SK-N-SH (cell line): ENCODE data around the gene RGPD3. TPM values are rescaled to one million over a fixed set of nuclear protein-coding genes. Genes with fewer than 3 reads are reported as not detected.

ENCODE experiments used
- CTCF ChIA-PET: fragments of 300-600, 350-600 bp; formaldehyde crosslinking; extraction: SDS; loops from one replicate; lab custom pipeline; 2021; lab: Yijun Ruan, JAX
- POLR2A ChIA-PET: fragments of 350-600 bp; sonication (Branson Sonifier 250); formaldehyde crosslinking; extraction: SDS; loops from one replicate; lab custom pipeline; 2020; ENCODE audit warnings: antibody characterized with exemption, inconsistent platforms; lab: Yijun Ruan, JAX
- DNase-seq: peaks from one replicate; pipeline ENCODE4 v3.0.0; 2012
- H2AFZ ChIP-seq: fragments of 200-600 bp; sonication (generic); 2 replicates; pipeline ENCODE4 v1.8.1; 2016; ENCODE audit warnings: antibody characterized with exemption, mild to moderate bottlenecking, low read depth
- H3F3A ChIP-seq: fragments of 200-600 bp; sonication (generic); replicated peaks from 2 replicates; pipeline ENCODE3; 2016; ENCODE audit warnings: antibody characterized with exemption, mild to moderate bottlenecking; ENCODE audit not compliant: insufficient read depth
- H3K27ac ChIP-seq, 2 experiments: fragments of 200-500 bp in 1 of 2; fragments of 200-600 bp in 1 of 2; sonication (Bioruptor generic) in 1 of 2; sonication (generic), shearing (Covaris generic) in 1 of 2; 2 replicates each; pipeline versions ENCODE4 v1.5.1 to v1.6.1; 2014 to 2016; ENCODE audit warnings: low read depth in 2 of 2, inconsistent platforms in 1 of 2, low read length in 1 of 2, mild to moderate bottlenecking in 1 of 2, mixed read lengths in 1 of 2
- H3K27me3 ChIP-seq: fragments of 200-600 bp; sonication (generic), shearing (Covaris generic); 2 replicates; pipeline ENCODE4 v1.6.1; 2016; ENCODE audit warnings: mixed run types; ENCODE audit not compliant: insufficient read depth
- H3K36me3 ChIP-seq, 2 experiments: fragments of 200-500 bp in 1 of 2; fragments of 200-600 bp in 1 of 2; sonication (Bioruptor generic) in 1 of 2; sonication (generic) in 1 of 2; replicated peaks in 1 of 2; 2 replicates each; pipeline versions ENCODE3 to v1.5.1; 2014 to 2016; ENCODE audit warnings: low read length in 1 of 2, mild to moderate bottlenecking in 1 of 2; ENCODE audit not compliant: insufficient read depth in 2 of 2, control insufficient read depth in 1 of 2
- H3K4me1 ChIP-seq, 2 experiments: fragments of 200-500 bp in 1 of 2; fragments of 200-600 bp in 1 of 2; sonication (Bioruptor generic) in 1 of 2; sonication (generic), shearing (Covaris generic) in 1 of 2; 2 replicates each; pipeline versions ENCODE4 v1.5.1 to v1.6.1; 2014 to 2016; ENCODE audit warnings: low read depth in 1 of 2, low read length in 1 of 2, mixed run types in 1 of 2; ENCODE audit not compliant: insufficient read depth in 2 of 2, control insufficient read depth in 1 of 2
- H3K4me2 ChIP-seq: fragments of 200-600 bp; sonication (generic), shearing (Covaris generic); 2 replicates; pipeline ENCODE4 v1.6.1; 2017; ENCODE audit warnings: mixed run types
- H3K4me3 ChIP-seq, 2 experiments: fragments of 200-500 bp in 1 of 2; fragments of 200-600 bp in 1 of 2; sonication (Bioruptor generic) in 1 of 2; sonication (generic), shearing (Covaris generic) in 1 of 2; 2 replicates each; pipeline versions ENCODE4 v1.5.1 to v1.8.1; 2014 to 2016; ENCODE audit warnings: low read depth in 2 of 2, inconsistent platforms in 1 of 2, low read length in 1 of 2, mild to moderate bottlenecking in 1 of 2, mixed read lengths in 1 of 2, moderate library complexity in 1 of 2
- H3K79me2 ChIP-seq: fragments of 200-600 bp; sonication (generic); 2 replicates; pipeline ENCODE4 v1.8.1; 2017; ENCODE audit warnings: mild to moderate bottlenecking; ENCODE audit not compliant: insufficient read depth
- H3K9ac ChIP-seq: fragments of 200-600 bp; sonication (generic); 2 replicates; pipeline ENCODE4 v1.6.1; 2017; ENCODE audit warnings: mixed run types
- H3K9me2 ChIP-seq: fragments of 200-600 bp; sonication (generic); 2 replicates; pipeline ENCODE4 v1.6.1; 2017; ENCODE audit warnings: mixed run types
- H3K9me3 ChIP-seq: fragments of 200-600 bp; sonication (generic); 2 replicates; pipeline ENCODE4 v1.6.1; 2017; ENCODE audit warnings: mixed run types, mild to moderate bottlenecking, moderate library complexity
- H4K20me1 ChIP-seq: fragments of 200-600 bp; sonication (generic); 2 replicates; pipeline ENCODE4 v1.6.1; 2017; ENCODE audit warnings: mild to moderate bottlenecking, mixed run types; ENCODE audit not compliant: insufficient read depth
- CHD2 ChIP-seq: fragments of 150-350 bp; IDR thresholded peaks from 2 replicates; pipeline ENCODE4 v1.6.1; 2018; ENCODE audit warnings: low read length; ENCODE audit not compliant: partially characterized antibody
- EP300 ChIP-seq, 2 experiments: IDR thresholded peaks; 2 replicates each; pipeline versions ENCODE4 v1.4.0 to v1.6.1; 2012; ENCODE audit warnings: borderline replicate concordance in 1 of 2, low read depth in 1 of 2, low read length in 1 of 2
- FOXJ3 ChIP-seq: sonication (generic); formaldehyde crosslinking; IDR thresholded peaks from 2 replicates; pipeline ENCODE4 v1.5.1; 2020; ENCODE audit warnings: mild to moderate bottlenecking, missing genetic modification reagents
- FOXM1 ChIP-seq: IDR thresholded peaks from 2 replicates; pipeline ENCODE4 v1.4.0; 2012; ENCODE audit warnings: low read depth, mild to moderate bottlenecking
- GATA2 ChIP-seq: sonication (generic); formaldehyde crosslinking; IDR thresholded peaks from 2 replicates; pipeline ENCODE4 v1.5.0; 2020; ENCODE audit warnings: mild to moderate bottlenecking, missing genetic modification reagents
- MXI1 ChIP-seq: IDR thresholded peaks from 2 replicates; pipeline ENCODE4 v1.6.1; 2012; ENCODE audit warnings: mild to moderate bottlenecking, low read depth, low read length, improper control_type of control experiment
- NRF1 ChIP-seq: IDR thresholded peaks from 2 replicates; pipeline ENCODE4 v1.6.1; 2012; ENCODE audit warnings: low read depth, mild to moderate bottlenecking, low read length
- RAD21 ChIP-seq: IDR thresholded peaks from 2 replicates; pipeline ENCODE4 v1.6.1; 2012; ENCODE audit warnings: mild to moderate bottlenecking, low read length
- RCOR1 ChIP-seq: fragments of 150-350 bp; IDR thresholded peaks from 2 replicates; pipeline ENCODE4 v1.6.1; 2017; ENCODE audit warnings: antibody characterized with exemption, low read length
- RXRA ChIP-seq: IDR thresholded peaks from 2 replicates; pipeline ENCODE4 v1.4.0; 2012; ENCODE audit warnings: low read depth, mild to moderate bottlenecking, borderline replicate concordance
- SIN3A ChIP-seq: IDR thresholded peaks from 2 replicates; pipeline ENCODE4 v1.6.1; 2012; ENCODE audit warnings: low read depth, mild to moderate bottlenecking, low read length, moderate library complexity, borderline replicate concordance
- TAF1 ChIP-seq: IDR thresholded peaks from 2 replicates; pipeline ENCODE4 v1.6.1; 2012; ENCODE audit warnings: low read depth, mild to moderate bottlenecking, low read length, moderate library complexity, borderline replicate concordance
- WGBS: methylation state at CpG from one replicate; pipeline ENCODE4 v1.1.6; 2017; ENCODE audit warnings: low lambda C conversion rate; 5-methylcytosine and 5-hydroxymethylcytosine counted together
- polyA plus RNA-seq, 3 experiments: library from polyadenylated mRNA; depleted of rRNA; stranded (reverse); fragments of >200 nt; gene quantifications; 2 replicates each; pipeline ENCODE4 v1.2.3, GENCODE V29; 2012
- TF ChIP-seq, protein P1 (sequence below): IDR thresholded peaks from 2 replicates; pipeline ENCODE4; 2012
- TF ChIP-seq, protein P2 (sequence below): IDR thresholded peaks from 2 replicates; pipeline ENCODE4 v1.4.0; 2012; ENCODE audit warnings: low read depth, borderline replicate concordance
- TF ChIP-seq, protein P3 (sequence below): IDR thresholded peaks from 2 replicates; pipeline ENCODE4 v1.4.0; 2012; ENCODE audit warnings: low read depth, borderline replicate concordance
- TF ChIP-seq, protein P4 (sequence below): fragments of 150-350 bp; IDR thresholded peaks from 2 replicates; pipeline ENCODE4 v1.6.1; 2016; ENCODE audit warnings: mild to moderate bottlenecking, low read depth, low read length

The RGPD3 gene
- polyA plus RNA-seq, 1 of the 3 experiments (the other 2 are of a cell fraction) = 0.05 TPM

DNA sequence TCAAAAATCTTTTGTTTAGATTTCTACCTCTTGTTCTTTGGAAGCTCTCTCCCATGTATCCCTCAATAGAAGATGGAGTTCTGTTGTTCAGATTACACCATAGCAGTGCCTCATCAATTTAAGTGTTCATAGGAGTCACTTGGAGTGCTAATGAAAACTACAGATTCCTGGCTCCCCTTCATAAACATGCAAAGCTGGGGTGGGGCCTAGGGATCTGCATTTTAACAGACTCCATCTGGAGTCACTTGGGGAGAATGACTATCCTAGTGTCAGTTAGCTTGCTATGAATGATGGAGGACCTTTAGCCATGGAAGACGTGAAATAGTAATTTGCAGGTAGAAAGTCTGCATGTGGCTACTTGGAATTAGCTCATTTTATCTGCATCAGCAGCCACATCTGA is 105.4 kb downstream of the RGPD3 start:
- Histone ChIP-seq H3K27ac (no peak overlapping the region), H3K4me3 (no peak overlapping the region), H3K27me3 (no peaks in the 10 kb centered on the region), H3F3A (no peaks in the 10 kb centered on the region), H3K9me2 (no peaks in the 10 kb centered on the region), H4K20me1 (no peaks in the 10 kb centered on the region), H3K79me2 (no peaks in the 10 kb centered on the region), H3K9ac (no peak overlapping the region)
- ChIA-PET POLR2A (no interaction called here), CTCF (no interaction called here)
- DNase-seq = no peak
- no peak for TF ChIP-seq FOXM1
- TF ChIP-seq MXI1 = no peak
- TF ChIP-seq, protein P1, sequence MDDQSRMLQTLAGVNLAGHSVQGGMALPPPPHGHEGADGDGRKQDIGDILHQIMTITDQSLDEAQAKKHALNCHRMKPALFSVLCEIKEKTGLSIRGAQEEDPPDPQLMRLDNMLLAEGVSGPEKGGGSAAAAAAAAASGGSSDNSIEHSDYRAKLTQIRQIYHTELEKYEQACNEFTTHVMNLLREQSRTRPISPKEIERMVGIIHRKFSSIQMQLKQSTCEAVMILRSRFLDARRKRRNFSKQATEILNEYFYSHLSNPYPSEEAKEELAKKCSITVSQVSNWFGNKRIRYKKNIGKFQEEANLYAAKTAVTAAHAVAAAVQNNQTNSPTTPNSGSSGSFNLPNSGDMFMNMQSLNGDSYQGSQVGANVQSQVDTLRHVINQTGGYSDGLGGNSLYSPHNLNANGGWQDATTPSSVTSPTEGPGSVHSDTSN = no peak
- TF ChIP-seq GATA2 = no peak
- no peak for TF ChIP-seq RAD21
- TF ChIP-seq, protein P2, sequence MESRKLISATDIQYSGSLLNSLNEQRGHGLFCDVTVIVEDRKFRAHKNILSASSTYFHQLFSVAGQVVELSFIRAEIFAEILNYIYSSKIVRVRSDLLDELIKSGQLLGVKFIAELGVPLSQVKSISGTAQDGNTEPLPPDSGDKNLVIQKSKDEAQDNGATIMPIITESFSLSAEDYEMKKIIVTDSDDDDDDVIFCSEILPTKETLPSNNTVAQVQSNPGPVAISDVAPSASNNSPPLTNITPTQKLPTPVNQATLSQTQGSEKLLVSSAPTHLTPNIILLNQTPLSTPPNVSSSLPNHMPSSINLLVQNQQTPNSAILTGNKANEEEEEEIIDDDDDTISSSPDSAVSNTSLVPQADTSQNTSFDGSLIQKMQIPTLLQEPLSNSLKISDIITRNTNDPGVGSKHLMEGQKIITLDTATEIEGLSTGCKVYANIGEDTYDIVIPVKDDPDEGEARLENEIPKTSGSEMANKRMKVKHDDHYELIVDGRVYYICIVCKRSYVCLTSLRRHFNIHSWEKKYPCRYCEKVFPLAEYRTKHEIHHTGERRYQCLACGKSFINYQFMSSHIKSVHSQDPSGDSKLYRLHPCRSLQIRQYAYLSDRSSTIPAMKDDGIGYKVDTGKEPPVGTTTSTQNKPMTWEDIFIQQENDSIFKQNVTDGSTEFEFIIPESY = no peak
- TF ChIP-seq RCOR1 = no peak
- TF ChIP-seq NRF1 = no peak
- TF ChIP-seq, all 33 proteins: peak for 0
- WGBS = 4% methylated on average over 1 of the region's 1 CpG
- Histone ChIP-seq H2AFZ (no peak overlapping the region), H3K9me3 (no peaks in the 10 kb centered on the region), H3K36me3 (no peaks in the 10 kb centered on the region), H3K4me2 (no peak overlapping the region), H3K4me1 (no peaks in the 10 kb centered on the region)

DNA sequence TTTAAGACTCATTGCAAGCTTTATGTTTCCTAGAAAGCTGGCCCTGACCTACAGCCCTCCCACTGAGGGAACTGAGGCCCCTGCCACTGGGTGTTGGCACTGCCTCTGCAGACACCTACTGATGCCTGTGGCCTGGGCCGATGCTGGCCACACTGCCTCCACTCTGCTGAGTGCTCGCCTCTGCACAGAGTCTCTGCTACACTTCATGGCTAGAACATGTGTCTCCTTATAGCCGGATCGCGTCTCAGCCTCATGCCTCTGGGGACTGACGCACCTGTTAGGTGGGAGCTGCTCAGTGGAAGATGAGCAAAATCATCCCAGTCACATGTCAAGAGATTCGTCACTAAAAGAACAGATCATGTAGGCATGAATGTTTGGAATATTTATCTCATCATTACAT is 108.7 kb downstream of the RGPD3 start:
- no peak overlapping the region for H3K4me2 ChIP-seq
- H3K9me3 ChIP-seq = no peaks in the 10 kb centered on the region
- H3K9me2 ChIP-seq = no peaks in the 10 kb centered on the region
- H3F3A ChIP-seq = no peaks in the 10 kb centered on the region
- H4K20me1 ChIP-seq = no peaks in the 10 kb centered on the region
- no peaks in the 10 kb centered on the region for H3K27me3 ChIP-seq
- no peak overlapping the region for H3K27ac ChIP-seq
- H2AFZ ChIP-seq = no peak overlapping the region
- WGBS = 51% methylated on average over 3 of the region's 7 CpGs
- no peaks in the 10 kb centered on the region for H3K79me2 ChIP-seq
- TF ChIP-seq RCOR1 = no peak
- no peak for TF ChIP-seq EP300 (IDR thresholded peaks at IDR 0.05; ENCODE audit: borderline replicate concordance in 1 of 2, low read depth in 1 of 2, low read length in 1 of 2)
- TF ChIP-seq, protein P3, sequence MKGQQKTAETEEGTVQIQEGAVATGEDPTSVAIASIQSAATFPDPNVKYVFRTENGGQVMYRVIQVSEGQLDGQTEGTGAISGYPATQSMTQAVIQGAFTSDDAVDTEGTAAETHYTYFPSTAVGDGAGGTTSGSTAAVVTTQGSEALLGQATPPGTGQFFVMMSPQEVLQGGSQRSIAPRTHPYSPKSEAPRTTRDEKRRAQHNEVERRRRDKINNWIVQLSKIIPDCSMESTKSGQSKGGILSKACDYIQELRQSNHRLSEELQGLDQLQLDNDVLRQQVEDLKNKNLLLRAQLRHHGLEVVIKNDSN = no peak
- no peak for TF ChIP-seq SIN3A
- TF ChIP-seq, protein P4, sequence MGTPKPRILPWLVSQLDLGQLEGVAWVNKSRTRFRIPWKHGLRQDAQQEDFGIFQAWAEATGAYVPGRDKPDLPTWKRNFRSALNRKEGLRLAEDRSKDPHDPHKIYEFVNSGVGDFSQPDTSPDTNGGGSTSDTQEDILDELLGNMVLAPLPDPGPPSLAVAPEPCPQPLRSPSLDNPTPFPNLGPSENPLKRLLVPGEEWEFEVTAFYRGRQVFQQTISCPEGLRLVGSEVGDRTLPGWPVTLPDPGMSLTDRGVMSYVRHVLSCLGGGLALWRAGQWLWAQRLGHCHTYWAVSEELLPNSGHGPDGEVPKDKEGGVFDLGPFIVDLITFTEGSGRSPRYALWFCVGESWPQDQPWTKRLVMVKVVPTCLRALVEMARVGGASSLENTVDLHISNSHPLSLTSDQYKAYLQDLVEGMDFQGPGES = no peak
- no peak for TF ChIP-seq RXRA
- TF ChIP-seq FOXJ3 (CRISPR knock-in tag) = no peak
- no peak for TF ChIP-seq RAD21
- TF ChIP-seq, protein P2 = no peak
- no peak for TF ChIP-seq CHD2
- TF ChIP-seq TAF1 = no peak
- POLR2A ChIA-PET = no interaction called here
- H3K9ac ChIP-seq = no peak overlapping the region
- H3K36me3 ChIP-seq = no peaks in the 10 kb centered on the region
- no peaks in the 10 kb centered on the region for H3K4me1 ChIP-seq
- H3K4me3 ChIP-seq = no peak overlapping the region
- CTCF ChIA-PET = no interaction called here
- no peak for DNase-seq
